IMR-90 (cell line): ENCODE results near the gene LRATD1. TPM values are rescaled to one million over a fixed set of nuclear protein-coding genes. Genes with fewer than 3 reads are reported as not detected.

Source experiments
- ATAC-seq: fragments of 200-7000 bp; cut with Tn5 transposase; 2 replicates; pipeline ENCODE4 v1.9.1; 2020; ENCODE audit warnings: low read depth, mild to moderate bottlenecking, moderate library complexity
- BruUV-seq: library from RNA; stranded (reverse); fragments of 400-500 nt; replicated peaks from 2 replicates; lab custom pipeline; 2021; lab: Mats Ljungman, UMichigan
- CTCF ChIA-PET: fragments of 300-600 bp; formaldehyde crosslinking; extraction: SDS; loops from one replicate; lab custom pipeline; 2021; ENCODE audit warnings: antibody characterized with exemption; lab: Yijun Ruan, JAX
- POLR2A ChIA-PET: fragments of 300-600 bp; sonication (Branson Sonifier 250); formaldehyde crosslinking; loops from one replicate; lab custom pipeline; 2022; ENCODE audit warnings: antibody characterized with exemption; ENCODE audit not compliant: unreplicated experiment; lab: Charles Lee
- DNase-seq: peaks from one replicate; pipeline ENCODE4 v3.0.0; 2013
- H2AFZ ChIP-seq: replicated peaks from 2 replicates; pipeline ENCODE3; 2013; ENCODE audit warnings: low read length, mild to moderate bottlenecking; ENCODE audit not compliant: poor library complexity
- H2AK5ac ChIP-seq: 2 replicates; pipeline ENCODE4 v1.6.1; 2013; ENCODE audit warnings: low read depth, low read length, inconsistent platforms
- H2AK9ac ChIP-seq: replicated peaks from 2 replicates; pipeline ENCODE3; 2013; ENCODE audit warnings: mild to moderate bottlenecking, low read depth, low read length, moderate library complexity; ENCODE audit not compliant: poor library complexity
- H2BK120ac ChIP-seq: 2 replicates; pipeline ENCODE4 v1.6.1; 2013; ENCODE audit warnings: low read depth, low read length, inconsistent platforms
- H2BK15ac ChIP-seq: 3 replicates; pipeline ENCODE4 v1.6.1; 2013; ENCODE audit warnings: low read depth, low read length, inconsistent platforms
- H2BK20ac ChIP-seq: 2 replicates; pipeline ENCODE4 v1.6.1; 2013; ENCODE audit warnings: low read depth, mild to moderate bottlenecking, inconsistent platforms, low read length, moderate library complexity
- H2BK5ac ChIP-seq: 2 replicates; pipeline ENCODE4 v1.6.1; 2013; ENCODE audit warnings: mild to moderate bottlenecking, low read depth, low read length, inconsistent platforms; ENCODE audit not compliant: poor library complexity, severe bottlenecking
- H3K14ac ChIP-seq: replicated peaks from 2 replicates; pipeline ENCODE4 v1.6.1; 2013; ENCODE audit warnings: low read depth, low read length, inconsistent platforms
- H3K18ac ChIP-seq: 2 replicates; pipeline ENCODE4 v1.6.1; 2013; ENCODE audit warnings: low read depth, low read length, control low read depth
- H3K23ac ChIP-seq: 2 replicates; pipeline ENCODE4 v1.6.1; 2013; ENCODE audit warnings: low read depth, low read length, inconsistent platforms
- H3K27ac ChIP-seq: 2 replicates; pipeline ENCODE4 v1.5.1; 2013; ENCODE audit warnings: mild to moderate bottlenecking, control low read depth, low read length; ENCODE audit not compliant: insufficient read depth
- H3K27me3 ChIP-seq: 2 replicates; pipeline ENCODE4 v1.6.1; 2013; ENCODE audit warnings: low read length; ENCODE audit not compliant: control insufficient read depth, insufficient read depth
- H3K36me3 ChIP-seq: 2 replicates; pipeline ENCODE4 v1.6.1; 2013; ENCODE audit warnings: low read length, mixed read lengths; ENCODE audit not compliant: control insufficient read depth, insufficient read depth
- H3K4ac ChIP-seq: 2 replicates; pipeline ENCODE4 v1.6.1; 2013; ENCODE audit warnings: low read depth, low read length, inconsistent platforms
- H3K4me1 ChIP-seq: 2 replicates; pipeline ENCODE4 v1.6.1; 2013; ENCODE audit warnings: low read length, mixed read lengths; ENCODE audit not compliant: control insufficient read depth, insufficient read depth
- H3K4me2 ChIP-seq: 2 replicates; pipeline ENCODE4 v1.6.1; 2013; ENCODE audit warnings: low read depth, mild to moderate bottlenecking, control low read depth, low read length, moderate library complexity
- H3K4me3 ChIP-seq: 2 replicates; pipeline ENCODE4 v1.5.1; 2013; ENCODE audit warnings: low read depth, mild to moderate bottlenecking, control low read depth, low read length, moderate library complexity; ENCODE audit not compliant: insufficient read depth
- H3K56ac ChIP-seq: 2 replicates; pipeline ENCODE4 v1.6.1; 2013; ENCODE audit warnings: low read length, inconsistent platforms; ENCODE audit not compliant: insufficient read depth; ENCODE audit errors: extremely low read depth
- H3K79me1 ChIP-seq, 2 experiments: 2 replicates each; pipeline ENCODE4 v1.6.1; 2013; ENCODE audit warnings: low read length in 2 of 2, inconsistent platforms in 1 of 2, low read depth in 1 of 2
- H3K9ac ChIP-seq: 2 replicates; pipeline ENCODE4 v1.6.1; 2013; ENCODE audit warnings: low read depth, low read length, control low read depth
- H3K9me1 ChIP-seq: 2 replicates; pipeline ENCODE4 v1.6.1; 2013; ENCODE audit warnings: low read length, inconsistent platforms; ENCODE audit not compliant: insufficient read depth
- H3K9me3 ChIP-seq: 2 replicates; pipeline ENCODE4 v1.6.1; 2013; ENCODE audit warnings: low read length; ENCODE audit not compliant: control insufficient read depth, insufficient read depth
- H4K20me1 ChIP-seq: 2 replicates; pipeline ENCODE4 v1.6.1; 2013; ENCODE audit warnings: low read length, inconsistent platforms; ENCODE audit not compliant: insufficient read depth
- H4K5ac ChIP-seq: 2 replicates; pipeline ENCODE4 v1.6.1; 2013; ENCODE audit warnings: mild to moderate bottlenecking, low read depth, low read length, control low read depth
- H4K8ac ChIP-seq, 2 experiments: 2 replicates each; pipeline ENCODE4 v1.6.1; 2013; ENCODE audit warnings: low read depth in 2 of 2, low read length in 2 of 2, control low read depth in 1 of 2, inconsistent platforms in 1 of 2
- H4K91ac ChIP-seq: 2 replicates; pipeline ENCODE4 v1.6.1; 2013; ENCODE audit warnings: low read depth, low read length, inconsistent platforms; ENCODE audit not compliant: insufficient read depth
- BHLHE40 ChIP-seq: fragments of 150-350 bp; IDR thresholded peaks from 2 replicates; pipeline ENCODE4 v1.6.1; 2016; ENCODE audit warnings: mild to moderate bottlenecking, low read depth, low read length
- CHD1 ChIP-seq: IDR thresholded peaks from 2 replicates; pipeline ENCODE4 v1.6.1; 2012; ENCODE audit warnings: low read depth, low read length, improper control_type of control experiment
- ELK1 ChIP-seq: fragments of 150-350 bp; IDR thresholded peaks from 2 replicates; pipeline ENCODE4 v1.6.1; 2016; ENCODE audit warnings: low read depth, mild to moderate bottlenecking, low read length, moderate library complexity, borderline replicate concordance
- FOS ChIP-seq: fragments of 150-350 bp; IDR thresholded peaks from 2 replicates; pipeline ENCODE4 v1.6.1; 2016; ENCODE audit warnings: low read depth, low read length
- MAFK ChIP-seq: IDR thresholded peaks from 2 replicates; pipeline ENCODE4 v1.6.1; 2012; ENCODE audit warnings: low read depth, low read length, improper control_type of control experiment
- MAZ ChIP-seq: IDR thresholded peaks from 2 replicates; pipeline ENCODE4 v1.6.1; 2012; ENCODE audit warnings: low read depth, mild to moderate bottlenecking, low read length, improper control_type of control experiment, moderate library complexity, borderline replicate concordance
- MXI1 ChIP-seq: IDR thresholded peaks from 2 replicates; pipeline ENCODE4 v1.6.1; 2012; ENCODE audit warnings: low read depth, mild to moderate bottlenecking, low read length, moderate library complexity, borderline replicate concordance
- NFE2L2 ChIP-seq: fragments of 150-350 bp; IDR thresholded peaks from 2 replicates; pipeline ENCODE4 v1.6.1; 2016; ENCODE audit warnings: low read depth, mild to moderate bottlenecking, low read length
- POLR2A ChIP-seq: IDR thresholded peaks from 2 replicates; pipeline ENCODE4 v1.6.1; 2012; ENCODE audit warnings: mild to moderate bottlenecking, low read depth, low read length
- RAD21 ChIP-seq: IDR thresholded peaks from 2 replicates; pipeline ENCODE4 v1.6.1; 2012; ENCODE audit warnings: low read length, improper control_type of control experiment
- RCOR1 ChIP-seq: IDR thresholded peaks from 2 replicates; pipeline ENCODE4 v1.6.1; 2012; ENCODE audit warnings: mild to moderate bottlenecking, low read length, improper control_type of control experiment; ENCODE audit not compliant: insufficient replicate concordance
- RFX5 ChIP-seq: IDR thresholded peaks from 2 replicates; pipeline ENCODE4 v1.8.0; 2012; ENCODE audit warnings: low read depth, mild to moderate bottlenecking, low read length, moderate library complexity
- SMC3 ChIP-seq: fragments of 150-350 bp; IDR thresholded peaks from 2 replicates; pipeline ENCODE4 v1.6.1; 2016; ENCODE audit warnings: low read depth, mild to moderate bottlenecking, antibody characterized with exemption, low read length, moderate library complexity
- USF2 ChIP-seq: fragments of 150-350 bp; IDR thresholded peaks from 2 replicates; pipeline ENCODE4 v1.6.1; 2017; ENCODE audit warnings: mild to moderate bottlenecking, antibody characterized with exemption, low read length, low read depth
- WGBS, 2 experiments: methylation state at CpG; one replicate each; pipeline versions ENCODE4 v1.1.5 to v1.1.7; 2013; ENCODE audit warnings: missing lambda C conversion rate in 2 of 2; ENCODE audit not compliant: insufficient read length in 1 of 2; ENCODE audit errors: extremely low coverage in 2 of 2; 5-methylcytosine and 5-hydroxymethylcytosine counted together
- dilution Hi-C: fragments of 300-500 bp; cut with HindIII; formaldehyde crosslinking; loops from one replicate; pipeline ENCODE4 v1.14.3; 2018; ENCODE audit warnings: low sequenced_read_pairs; ENCODE audit not compliant: unreplicated experiment
- in situ Hi-C: fragments of 300-500 bp; cut with MboI; formaldehyde crosslinking; loops from 3 replicates; pipeline ENCODE4 v1.14.3; 2019; ENCODE audit warnings: low sequenced_read_pairs, inconsistent platforms, mixed read lengths
- intact Hi-C: fragments of 100-400 bp; cut with micrococcal nuclease; formaldehyde crosslinking; loops from 2 replicates; pipeline ENCODE4 v1.10.0; 2022
- polyA plus RNA-seq, 3 experiments: library from polyadenylated mRNA; depleted of rRNA; stranded (reverse); fragments of >200 nt; gene quantifications; 2 replicates each; pipeline ENCODE4 v1.2.3, GENCODE V29; 2012; ENCODE audit warnings: low replicate concordance in 1 of 3
- total RNA-seq: library from RNA; depleted of rRNA; stranded (reverse); fragments of >200 nt; gene quantifications from 2 replicates; pipeline ENCODE4 v1.2.3, GENCODE V29; 2012

The LRATD1 gene
- total and polyA plus RNA-seq, 2 of the 4 experiments (the other 2 are of a cell fraction): 0.18 to 0.60 TPM

- no TSS peak for BruUV-seq
- H2BK120ac ChIP-seq: no peak overlapping the region
- no peak overlapping the region for H4K5ac ChIP-seq
- H3K27me3 ChIP-seq: no peaks in the 10 kb centered on the region
- no peak overlapping the region for H2AK5ac ChIP-seq
- H3K9me3 ChIP-seq: no peaks in the 10 kb centered on the region
- no peak overlapping the region for H2AK9ac ChIP-seq
- no peak overlapping the region for H3K4ac ChIP-seq
- dilution Hi-C loops (no loop called here), intact Hi-C loops (no loop called here), in situ Hi-C loops (no loop called here)
- no peak overlapping the region for H3K56ac ChIP-seq
- H3K9me1 ChIP-seq: no peaks in the 10 kb centered on the region
- no peak overlapping the region for H3K14ac ChIP-seq
- WGBS, 2 experiments: no CpG with 5 or more reads among the region's 1 CpG
- H3K4me1 ChIP-seq: no peaks in the 10 kb centered on the region
- H3K18ac ChIP-seq: no peak overlapping the region
- no peak overlapping the region for H2BK20ac ChIP-seq
- no peak overlapping the region for H3K4me2 ChIP-seq
- no peaks in the 10 kb centered on the region for H3K36me3 ChIP-seq
- H2AFZ ChIP-seq: no peak overlapping the region
- no peaks in the 10 kb centered on the region for H4K20me1 ChIP-seq
- no peak overlapping the region for H3K23ac ChIP-seq
- POLR2A ChIA-PET: no interaction called here
- CTCF ChIA-PET: no interaction called here
- H3K4me3 ChIP-seq: no peak overlapping the region
- no peak overlapping the region for H3K27ac ChIP-seq
- H2BK15ac ChIP-seq: no peak overlapping the region
- H2BK5ac ChIP-seq: no peak overlapping the region
- no peak overlapping the region for H4K8ac ChIP-seq
- H3K9ac ChIP-seq: no peak overlapping the region
- no peaks in the 10 kb centered on the region for H3K79me1 ChIP-seq
- ATAC-seq: no peak
- H4K91ac ChIP-seq: no peak overlapping the region
- TF ChIP-seq NFE2L2 (no peak), CHD1 (no peak), POLR2A (no peak), RAD21 (no peak), RFX5 (no peak), USF2 (no peak), MXI1 (no peak), BHLHE40 (no peak), MAFK (no peak), ELK1 (no peak), SMC3 (no peak), FOS (no peak), MAZ (no peak), RCOR1 (no peak)
- no peak for DNase-seq
Measured at GRCh38 chr2:14602309-14602708, 30.2 kb upstream of the LRATD1 start.
